HEK293T (cell line): ENCODE measurements around the gene MOV10.

Source experiments
- CTCF ChIA-PET: fragments of 350-600 bp; formaldehyde crosslinking; extraction: SDS; loops from one replicate; lab custom pipeline; 2021; ENCODE audit warnings: antibody characterized with exemption, inconsistent platforms; lab: Yijun Ruan, JAX
- POLR2A ChIA-PET: fragments of 350-600 bp; formaldehyde crosslinking; extraction: SDS; loops from one replicate; lab custom pipeline; 2020; ENCODE audit warnings: antibody characterized with exemption, inconsistent platforms; lab: Yijun Ruan, JAX
- DNase-seq: peaks from one replicate; pipeline ENCODE4 v3.0.0; 2012; ENCODE audit warnings: mixed read lengths; ENCODE audit errors: extremely low spot score
- ARNT ChIP-seq: fragments of 450-650 bp; IDR thresholded peaks from 2 replicates; pipeline ENCODE4 v1.6.1; 2017; ENCODE audit warnings: mild to moderate bottlenecking
- BHLHE40 ChIP-seq: fragments of 450-650 bp; IDR thresholded peaks from 2 replicates; pipeline ENCODE4 v1.6.1; 2016; ENCODE audit warnings: mild to moderate bottlenecking, moderate library complexity, borderline replicate concordance
- CTBP1 ChIP-seq: fragments of 450-650 bp; IDR thresholded peaks from 2 replicates; pipeline ENCODE4 v1.6.1; 2016; ENCODE audit warnings: borderline replicate concordance
- ELF4 ChIP-seq: fragments of 450-650 bp; IDR thresholded peaks from 2 replicates; pipeline ENCODE4 v1.6.1; 2017; ENCODE audit warnings: antibody characterized with exemption
- FOXA1 ChIP-seq: fragments of 450-650 bp; IDR thresholded peaks from 2 replicates; pipeline ENCODE4 v1.6.1; 2016; ENCODE audit warnings: mild to moderate bottlenecking
- FOXK2 ChIP-seq: fragments of 450-650 bp; IDR thresholded peaks from 2 replicates; pipeline ENCODE4 v1.6.1; 2016; ENCODE audit warnings: mild to moderate bottlenecking
- FOXM1 ChIP-seq: fragments of 450-650 bp; IDR thresholded peaks from 2 replicates; pipeline ENCODE4 v1.6.1; 2017; ENCODE audit warnings: mild to moderate bottlenecking, borderline replicate concordance
- HDGF ChIP-seq: fragments of 450-650 bp; IDR thresholded peaks from 2 replicates; pipeline ENCODE4 v1.6.1; 2017; ENCODE audit warnings: antibody characterized with exemption, borderline replicate concordance
- L3MBTL2 ChIP-seq: fragments of 450-650 bp; conservative IDR thresholded peaks from 2 replicates; pipeline ENCODE4 v1.6.1; 2016; ENCODE audit warnings: mild to moderate bottlenecking
- LEF1 ChIP-seq: fragments of 450-650 bp; IDR thresholded peaks from 2 replicates; pipeline ENCODE4 v1.6.1; 2017; ENCODE audit warnings: mild to moderate bottlenecking, borderline replicate concordance
- NFRKB ChIP-seq: fragments of 450-650 bp; IDR thresholded peaks from 2 replicates; pipeline ENCODE4 v1.6.1; 2016; ENCODE audit warnings: mild to moderate bottlenecking, moderate library complexity
- PKNOX1 ChIP-seq: fragments of 450-650 bp; IDR thresholded peaks from 2 replicates; pipeline ENCODE4 v1.6.1; 2016
- SP1 ChIP-seq: fragments of 450-650 bp; IDR thresholded peaks from 2 replicates; pipeline ENCODE4 v1.6.1; 2017
- SUZ12 ChIP-seq: fragments of 450-650 bp; IDR thresholded peaks from 2 replicates; pipeline ENCODE4 v1.6.1; 2016; ENCODE audit warnings: mild to moderate bottlenecking
- TARDBP ChIP-seq: fragments of 450-650 bp; IDR thresholded peaks from 2 replicates; pipeline ENCODE4 v1.6.1; 2016
- ZNF384 ChIP-seq: fragments of 450-650 bp; IDR thresholded peaks from 2 replicates; pipeline ENCODE4 v1.6.1; 2016

Gene MOV10

GRCh38 chr1:112686835-112687234 lies 12.4 kb downstream of the MOV10 start:
- ChIA-PET CTCF (no interaction called here), POLR2A (no interaction called here)
- no peak for DNase-seq
- TF ChIP-seq FOXK2 (no peak), ZNF384 (no peak), ARNT (no peak), FOXM1 (no peak), LEF1 (no peak), FOXA1 (no peak), L3MBTL2 (no peak), CTBP1 (no peak), HDGF (no peak), NFRKB (no peak), ELF4 (no peak), TARDBP (no peak), SUZ12 (no peak)

DNA sequence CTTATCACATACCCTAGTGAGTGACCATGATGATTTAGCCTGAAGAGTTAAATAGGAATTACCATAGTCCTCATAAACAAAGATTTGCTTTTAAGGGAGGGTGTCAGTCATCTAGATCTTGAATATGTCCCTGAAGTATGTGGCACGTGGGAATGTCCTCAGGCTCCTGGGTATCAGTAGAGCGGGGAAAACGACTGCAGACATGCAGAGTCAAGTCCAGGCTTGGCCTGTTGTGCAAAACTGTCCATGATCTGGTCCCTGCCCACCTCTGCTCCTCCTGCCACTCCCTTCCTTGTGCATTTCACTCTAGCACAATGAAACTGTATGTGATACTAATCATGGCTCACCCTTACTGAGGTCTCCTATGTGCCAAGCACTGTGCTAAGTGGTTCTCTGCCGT lies 12.9 kb downstream of the MOV10 start:
- ChIA-PET POLR2A (no interaction called here), CTCF (no interaction called here)
- no peak for TF ChIP-seq ELF4
- TF ChIP-seq HDGF, result no peak
- TF ChIP-seq SUZ12, result no peak
- TF ChIP-seq NFRKB, result no peak
- no peak for TF ChIP-seq PKNOX1
- no peak for TF ChIP-seq TARDBP
- TF ChIP-seq L3MBTL2, result no peak
- TF ChIP-seq LEF1, result no peak
- no peak for TF ChIP-seq FOXM1
- no peak for TF ChIP-seq ARNT
- no peak for TF ChIP-seq CTBP1
- no peak for TF ChIP-seq ZNF384
- DNase-seq, result no peak

DNA sequence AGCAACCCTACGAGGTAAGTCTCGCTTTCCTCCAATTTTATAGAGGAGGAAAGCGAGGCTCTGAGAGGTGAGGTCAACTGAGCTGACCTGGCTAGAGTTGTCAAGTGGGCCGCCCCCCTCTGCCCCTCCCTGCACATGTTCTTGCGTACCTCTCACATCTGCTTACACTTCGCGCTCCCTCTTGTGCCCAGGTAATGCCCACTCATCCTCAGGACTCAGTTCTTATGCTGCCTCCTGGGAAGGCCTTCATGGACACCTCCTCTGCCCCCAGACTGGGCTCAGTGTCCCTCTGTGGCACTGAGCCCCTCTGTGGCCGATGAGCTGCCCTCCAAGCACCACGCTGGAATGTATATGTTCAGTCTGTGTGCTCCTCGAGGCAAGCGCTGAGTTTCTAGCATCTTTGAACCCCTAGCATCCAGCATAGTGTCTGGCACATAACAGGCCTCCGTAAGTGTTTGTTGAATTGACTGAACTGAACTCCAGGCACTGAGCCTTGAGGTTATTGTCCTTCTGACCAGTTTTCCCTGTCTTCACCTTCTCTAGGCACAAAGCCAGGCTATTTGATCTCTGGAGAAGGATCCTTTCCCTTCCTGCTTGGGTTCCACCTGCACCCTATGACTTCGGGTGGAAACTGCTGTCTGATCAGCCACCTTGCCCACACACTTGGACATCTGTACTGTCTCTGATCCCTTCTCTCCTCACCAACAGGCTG lies 13.5 kb downstream of the MOV10 start:
- no peak for DNase-seq
- TF ChIP-seq ARNT (no peak), LEF1 (no peak), BHLHE40 (no peak), TARDBP (no peak), FOXA1 (no peak)
- POLR2A ChIA-PET, result no interaction called here
- CTCF ChIA-PET, result no interaction called here

DNA sequence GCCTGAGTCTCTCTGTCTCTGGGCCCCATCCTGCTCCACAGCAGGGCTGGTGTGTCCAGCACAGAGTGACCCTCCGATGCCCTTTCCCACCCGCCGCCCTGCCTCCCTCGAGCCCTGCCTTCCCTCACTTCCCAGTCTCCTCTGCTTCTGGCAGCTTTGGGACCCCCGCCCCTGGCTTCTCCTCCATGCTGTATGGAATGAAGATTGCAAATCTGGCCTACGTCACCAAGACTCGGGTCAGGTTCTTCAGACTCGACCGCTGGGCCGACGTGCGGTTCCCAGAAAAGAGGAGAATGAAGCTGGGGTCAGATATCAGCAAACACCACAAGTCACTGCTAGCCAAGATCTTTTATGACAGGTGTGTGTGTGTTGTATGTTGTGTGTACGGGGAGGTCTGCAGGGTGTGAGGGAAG lies 14.3 kb downstream of the MOV10 start:
- ChIA-PET CTCF (interaction anchor here (1.0 to 1.5 kb wide), 2 partner anchors 11 to 14 kb away, joined by 3 to 4 read pairs; partner anchors contain the start of gene MOV10), POLR2A (interaction anchor here (0.6 to 2.3 kb wide), 3 partner anchors 11 to 16 kb away, joined by 3 to 11 read pairs (median 5); partner anchors contain the start of gene MOV10)
- TF ChIP-seq ARNT, result no peak
- no peak for TF ChIP-seq PKNOX1
- no peak for TF ChIP-seq FOXA1
- no peak for TF ChIP-seq ZNF384
- TF ChIP-seq L3MBTL2, result no peak
- no peak for TF ChIP-seq NFRKB
- no peak for TF ChIP-seq HDGF
- no peak for TF ChIP-seq ELF4
- no peak for TF ChIP-seq BHLHE40
- no peak for DNase-seq

DNA sequence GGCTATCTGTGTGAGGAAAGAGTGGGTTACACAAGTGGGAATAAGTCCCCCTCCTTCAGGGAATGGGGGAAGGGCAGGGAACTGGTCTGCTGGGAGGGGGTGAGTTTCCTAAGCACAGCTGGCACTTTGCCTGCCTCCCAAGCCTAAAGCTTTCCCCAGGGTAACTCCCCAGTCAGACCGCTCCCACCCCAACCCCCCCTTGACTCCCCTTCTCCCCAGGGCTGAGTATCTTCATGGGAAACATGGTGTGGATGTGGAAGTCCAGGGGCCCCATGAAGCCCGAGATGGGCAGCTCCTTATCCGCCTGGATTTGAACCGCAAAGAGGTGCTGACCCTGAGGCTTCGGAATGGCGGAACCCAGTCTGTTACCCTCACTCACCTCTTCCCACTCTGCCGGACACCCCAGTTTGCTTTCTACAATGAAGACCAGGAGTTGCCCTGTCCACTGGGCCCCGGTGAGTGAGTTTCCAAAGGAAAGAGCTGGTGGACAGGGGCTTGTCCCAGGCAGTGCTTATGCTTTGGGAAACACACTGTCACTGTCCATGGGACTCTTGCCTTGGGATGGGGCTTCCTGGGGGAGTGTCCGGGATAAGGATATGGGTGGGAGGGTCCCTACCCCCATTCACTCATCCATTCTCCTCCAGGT lies 14.9 kb downstream of the MOV10 start:
- CTCF ChIA-PET, result interaction anchor here (0.8 to 1.5 kb wide), 3 partner anchors 11 to 31 kb away, joined by 3 to 4 read pairs (median 3); partner anchors contain the start of gene MOV10
- TF ChIP-seq L3MBTL2, result no peak
- POLR2A ChIA-PET, result interaction anchor here (0.6 to 2.3 kb wide), 3 partner anchors 11 to 16 kb away, joined by 3 to 11 read pairs (median 5); partner anchors contain the start of gene MOV10
- DNase-seq, result no peak

GRCh38 chr1:112689842-112690237 lies 15.4 kb downstream of the MOV10 start:
- ChIA-PET CTCF (interaction anchor here (0.8 to 1.5 kb wide), 3 partner anchors 10 to 30 kb away, joined by 3 to 4 read pairs (median 3); partner anchors contain the start of gene MOV10), POLR2A (interaction anchor here (1.4 to 2.3 kb wide), 2 partner anchors 10 to 15 kb away, joined by 5 to 11 read pairs; partner anchors contain the start of gene MOV10)
- TF ChIP-seq SP1, result no peak
- TF ChIP-seq NFRKB, result no peak
- TF ChIP-seq HDGF, result no peak
- no peak for TF ChIP-seq ELF4
- no peak for TF ChIP-seq ARNT
- no peak for TF ChIP-seq BHLHE40
- no peak for TF ChIP-seq FOXM1
- TF ChIP-seq FOXK2, result no peak
- TF ChIP-seq CTBP1, result no peak
- no peak for TF ChIP-seq ZNF384
- no peak for TF ChIP-seq LEF1
- TF ChIP-seq FOXA1, result no peak
- no peak for TF ChIP-seq SUZ12
- TF ChIP-seq PKNOX1, result no peak
- TF ChIP-seq L3MBTL2, result no peak
- no peak for TF ChIP-seq TARDBP
- DNase-seq, result no peak
